Activated naive CD8-positive, alpha-beta T cell (primary cell): ENCODE results near the gene ALG13.
"Not testable (repeated sequence)": the region's sequence is repeated elsewhere in the genome, so short reads cannot be mapped to it uniquely, and the experiment has no call there.

ENCODE experiments used
- H3K27ac Mint-ChIP-seq: one replicate; pipeline ENCODE4 v1.8.0; 2021; ENCODE audit warnings: mixed read lengths
- H3K27me3 Mint-ChIP-seq: one replicate; pipeline ENCODE4 v1.8.0; 2021; ENCODE audit warnings: mixed read lengths
- H3K36me3 Mint-ChIP-seq: one replicate; pipeline ENCODE4 v1.8.0; 2021; ENCODE audit warnings: mixed read lengths
- H3K4me1 Mint-ChIP-seq: one replicate; pipeline ENCODE4 v1.8.0; 2021; ENCODE audit warnings: low read depth, mixed read lengths
- H3K4me3 Mint-ChIP-seq: one replicate; pipeline ENCODE4 v1.8.0; 2021; ENCODE audit warnings: mild to moderate bottlenecking, mixed read lengths
- H3K9me3 Mint-ChIP-seq: one replicate; pipeline ENCODE4 v1.8.0; 2021; ENCODE audit warnings: low read depth, mixed read lengths

The ALG13 gene

GRCh38 chrX:111719426-111720210 lies 38.6 kb downstream of the ALG13 start:
- H3K27ac Mint-ChIP-seq = no peak overlapping the region
- no peaks in the 10 kb centered on the region for H3K4me1 Mint-ChIP-seq
- no peaks in the 10 kb centered on the region for H3K27me3 Mint-ChIP-seq
- H3K36me3 Mint-ChIP-seq = peaks cover 7% of the 10 kb centered on the region
- H3K9me3 Mint-ChIP-seq = no peaks in the 10 kb centered on the region
- no peak overlapping the region for H3K4me3 Mint-ChIP-seq

- no peak overlapping the region for H3K27ac Mint-ChIP-seq
- no peaks in the 10 kb centered on the region for H3K9me3 Mint-ChIP-seq
- peaks cover 19% of the 10 kb centered on the region for H3K36me3 Mint-ChIP-seq
- H3K27me3 Mint-ChIP-seq = no peaks in the 10 kb centered on the region
- H3K4me1 Mint-ChIP-seq = no peaks in the 10 kb centered on the region
- H3K4me3 Mint-ChIP-seq = no peak overlapping the region
These were observed 47.1 kb downstream of the ALG13 start for GRCh38 chrX:111728096-111728495.

GRCh38 chrX:111731351-111731750 lies 50.4 kb downstream of the ALG13 start:
- Mint-ChIP-seq H3K36me3 (peaks cover 23% of the 10 kb centered on the region), H3K4me3 (no peak overlapping the region), H3K27ac (no peak overlapping the region), H3K4me1 (no peaks in the 10 kb centered on the region), H3K27me3 (no peaks in the 10 kb centered on the region), H3K9me3 (no peaks in the 10 kb centered on the region)

- no peak overlapping the region for H3K27ac Mint-ChIP-seq
- H3K4me3 Mint-ChIP-seq = no peak overlapping the region
- no peaks in the 10 kb centered on the region for H3K4me1 Mint-ChIP-seq
- H3K9me3 Mint-ChIP-seq = no peaks in the 10 kb centered on the region
- H3K27me3 Mint-ChIP-seq = no peaks in the 10 kb centered on the region
- H3K36me3 Mint-ChIP-seq = peaks cover 28% of the 10 kb centered on the region
These were observed 55.6 kb downstream of the ALG13 start for GRCh38 chrX:111736571-111736970.

- Mint-ChIP-seq H3K4me1 (peaks cover 3% of the 10 kb centered on the region), H3K9me3 (no peaks in the 10 kb centered on the region), H3K36me3 (peaks cover 19% of the 10 kb centered on the region), H3K27me3 (no peaks in the 10 kb centered on the region), H3K4me3 (no peak overlapping the region), H3K27ac (no peak overlapping the region)
These were observed 61.0 kb downstream of the ALG13 start for GRCh38 chrX:111742018-111742417.

GRCh38 chrX:111743316-111743715 lies 62.3 kb downstream of the ALG13 start:
- Mint-ChIP-seq H3K9me3 (no peaks in the 10 kb centered on the region), H3K36me3 (peaks cover 27% of the 10 kb centered on the region), H3K27ac (no peak overlapping the region), H3K4me1 (peaks cover 3% of the 10 kb centered on the region), H3K27me3 (no peaks in the 10 kb centered on the region), H3K4me3 (no peak overlapping the region)

- H3K27me3 Mint-ChIP-seq = no peaks in the 10 kb centered on the region
- no peak overlapping the region for H3K4me3 Mint-ChIP-seq
- peaks cover 5% of the 10 kb centered on the region for H3K4me1 Mint-ChIP-seq
- H3K9me3 Mint-ChIP-seq = peaks cover 5% of the 10 kb centered on the region
- no peak overlapping the region for H3K27ac Mint-ChIP-seq
- peaks cover 16% of the 10 kb centered on the region for H3K36me3 Mint-ChIP-seq
These were observed 75.5 kb downstream of the ALG13 start for GRCh38 chrX:111756486-111756885.

GRCh38 chrX:111759686-111760085 lies 78.7 kb downstream of the ALG13 start:
- Mint-ChIP-seq H3K27me3 (no peaks in the 10 kb centered on the region), H3K27ac (no peak overlapping the region), H3K4me1 (peaks cover 8% of the 10 kb centered on the region), H3K36me3 (peaks cover 8% of the 10 kb centered on the region), H3K9me3 (no peaks in the 10 kb centered on the region), H3K4me3 (no peak overlapping the region)

- no peaks in the 10 kb centered on the region for H3K9me3 Mint-ChIP-seq
- H3K4me1 Mint-ChIP-seq = peaks cover 8% of the 10 kb centered on the region
- no peak overlapping the region for H3K4me3 Mint-ChIP-seq
- H3K36me3 Mint-ChIP-seq = peaks cover 9% of the 10 kb centered on the region
- no peaks in the 10 kb centered on the region for H3K27me3 Mint-ChIP-seq
- peak overlapping the region; percentile 41 for H3K27ac Mint-ChIP-seq
These were observed 80.7 kb downstream of the ALG13 start for GRCh38 chrX:111761578-111762135.

GRCh38 chrX:111778591-111778990 lies 97.6 kb downstream of the ALG13 start:
- peaks cover 10% of the 10 kb centered on the region for H3K36me3 Mint-ChIP-seq
- H3K4me1 Mint-ChIP-seq = no peaks in the 10 kb centered on the region
- H3K4me3 Mint-ChIP-seq = no peak overlapping the region
- H3K27ac Mint-ChIP-seq = no peak overlapping the region
- H3K9me3 Mint-ChIP-seq = peaks cover 3% of the 10 kb centered on the region
- H3K27me3 Mint-ChIP-seq = no peaks in the 10 kb centered on the region

GRCh38 chrX:111779582-111779981 lies 98.6 kb downstream of the ALG13 start:
- Mint-ChIP-seq H3K4me3 (no peak overlapping the region), H3K27ac (no peak overlapping the region), H3K36me3 (peaks cover 12% of the 10 kb centered on the region), H3K27me3 (no peaks in the 10 kb centered on the region), H3K4me1 (no peaks in the 10 kb centered on the region), H3K9me3 (peaks cover 3% of the 10 kb centered on the region)

- Mint-ChIP-seq H3K9me3 (peaks cover 3% of the 10 kb centered on the region), H3K27me3 (no peaks in the 10 kb centered on the region), H3K4me1 (no peaks in the 10 kb centered on the region), H3K27ac (no peak overlapping the region), H3K4me3 (no peak overlapping the region), H3K36me3 (peaks cover 12% of the 10 kb centered on the region)
These were observed 103.7 kb downstream of the ALG13 start for GRCh38 chrX:111784667-111785066.

GRCh38 chrX:111790054-111790453 lies 109.1 kb downstream of the ALG13 start:
- H3K4me3 Mint-ChIP-seq, H3K4me1 Mint-ChIP-seq, H3K27ac Mint-ChIP-seq, H3K9me3 Mint-ChIP-seq, H3K27me3 Mint-ChIP-seq, H3K36me3 Mint-ChIP-seq: not testable (repeated sequence)
